Neural crest cell (in vitro differentiated cells): ENCODE data around the gene BHLHE41. TPM values are rescaled to one million over a fixed set of nuclear protein-coding genes. Genes with fewer than 3 reads are reported as not detected.

ENCODE experiments used
- DNase-seq: peaks from one replicate; pipeline ENCODE4 v3.0.0; 2021; ENCODE audit warnings: low read depth, mixed read lengths, low spot score
- H3K27ac Mint-ChIP-seq: one replicate; pipeline ENCODE4 v1.8.0; 2021; ENCODE audit warnings: mild to moderate bottlenecking, mixed read lengths; ENCODE audit not compliant: unreplicated experiment
- H3K27me3 Mint-ChIP-seq: 2 replicates; pipeline ENCODE4 v1.8.0; 2021; ENCODE audit warnings: low read depth, mild to moderate bottlenecking, mixed read lengths
- H3K36me3 Mint-ChIP-seq: 2 replicates; pipeline ENCODE4 v1.8.0; 2021; ENCODE audit warnings: low read depth, mild to moderate bottlenecking, mixed read lengths
- H3K4me1 Mint-ChIP-seq: 2 replicates; pipeline ENCODE4 v1.8.0; 2021; ENCODE audit warnings: mixed read lengths
- H3K4me3 Mint-ChIP-seq: one replicate; pipeline ENCODE4 v1.8.0; 2021; ENCODE audit warnings: mild to moderate bottlenecking, mixed read lengths
- H3K9me3 Mint-ChIP-seq: 2 replicates; pipeline ENCODE4 v1.8.0; 2021; ENCODE audit warnings: mixed read lengths
- CTCF ChIP-seq: fragments of 200-600 bp; sonication (generic); conservative IDR thresholded peaks from 2 replicates; pipeline ENCODE4 v1.5.0; 2021; ENCODE audit warnings: antibody characterized with exemption, mild to moderate bottlenecking
- total RNA-seq: library from RNA; stranded (reverse); gene quantifications from 2 replicates; pipeline ENCODE4 v1.2.1, GENCODE V29; 2021

Gene BHLHE41
- total RNA-seq, 1 donor from 2014 or later, result 0.65 TPM

- H3K9me3 Mint-ChIP-seq, result no peaks in the 10 kb centered on the region
- no peak overlapping the region for H3K4me3 Mint-ChIP-seq
- no peaks in the 10 kb centered on the region for H3K36me3 Mint-ChIP-seq
- no peaks in the 10 kb centered on the region for H3K27me3 Mint-ChIP-seq
- no peak for TF ChIP-seq CTCF
- no peak for DNase-seq
- no peak overlapping the region for H3K27ac Mint-ChIP-seq
- no peaks in the 10 kb centered on the region for H3K4me1 Mint-ChIP-seq
Observed at GRCh38 chr12:26143291-26143690, 18.5 kb upstream of the BHLHE41 start.

- Mint-ChIP-seq H3K27me3 (peaks cover 10% of the 10 kb centered on the region), H3K9me3 (no peaks in the 10 kb centered on the region), H3K36me3 (no peaks in the 10 kb centered on the region), H3K4me3 (no peak overlapping the region), H3K27ac (no peak overlapping the region), H3K4me1 (no peaks in the 10 kb centered on the region)
- TF ChIP-seq CTCF, result no peak
- no peak for DNase-seq
Observed at GRCh38 chr12:26138860-26139259, 14.0 kb upstream of the BHLHE41 start.

GRCh38 chr12:26136688-26137087 is 11.9 kb upstream of the BHLHE41 start:
- H3K4me1 Mint-ChIP-seq, result no peaks in the 10 kb centered on the region
- peaks cover 29% of the 10 kb centered on the region for H3K27me3 Mint-ChIP-seq
- DNase-seq, result no peak
- no peak for TF ChIP-seq CTCF
- H3K36me3 Mint-ChIP-seq, result no peaks in the 10 kb centered on the region
- H3K4me3 Mint-ChIP-seq, result no peak overlapping the region
- H3K9me3 Mint-ChIP-seq, result no peaks in the 10 kb centered on the region
- no peak overlapping the region for H3K27ac Mint-ChIP-seq

GRCh38 chr12:26135571-26135970 is 10.7 kb upstream of the BHLHE41 start:
- no peak for DNase-seq
- H3K4me1 Mint-ChIP-seq, result no peaks in the 10 kb centered on the region
- TF ChIP-seq CTCF, result no peak
- no peaks in the 10 kb centered on the region for H3K9me3 Mint-ChIP-seq
- H3K36me3 Mint-ChIP-seq, result no peaks in the 10 kb centered on the region
- H3K4me3 Mint-ChIP-seq, result no peak overlapping the region
- no peak overlapping the region for H3K27ac Mint-ChIP-seq
- H3K27me3 Mint-ChIP-seq, result peaks cover 40% of the 10 kb centered on the region

GRCh38 chr12:26135010-26135420 is 10.2 kb upstream of the BHLHE41 start:
- no peak for DNase-seq
- Mint-ChIP-seq H3K36me3 (no peaks in the 10 kb centered on the region), H3K27ac (no peak overlapping the region), H3K4me1 (no peaks in the 10 kb centered on the region), H3K4me3 (no peak overlapping the region), H3K27me3 (peaks cover 45% of the 10 kb centered on the region), H3K9me3 (no peaks in the 10 kb centered on the region)
- no peak for TF ChIP-seq CTCF

- Mint-ChIP-seq H3K4me3 (no peak overlapping the region), H3K27ac (no peak overlapping the region), H3K27me3 (peaks cover 50% of the 10 kb centered on the region), H3K9me3 (no peaks in the 10 kb centered on the region), H3K36me3 (no peaks in the 10 kb centered on the region), H3K4me1 (no peaks in the 10 kb centered on the region)
- TF ChIP-seq CTCF, result no peak
- no peak for DNase-seq
Observed at GRCh38 chr12:26134540-26134939, 9.7 kb upstream of the BHLHE41 start.
